Activated naive CD8-positive, alpha-beta T cell (primary cell): ENCODE data around the gene CYTH1.

Experiments
- H3K27ac Mint-ChIP-seq: one replicate; pipeline ENCODE4 v1.8.0; 2021; ENCODE audit warnings: mixed read lengths
- H3K27me3 Mint-ChIP-seq: one replicate; pipeline ENCODE4 v1.8.0; 2021; ENCODE audit warnings: mixed read lengths
- H3K36me3 Mint-ChIP-seq: one replicate; pipeline ENCODE4 v1.8.0; 2021; ENCODE audit warnings: mixed read lengths
- H3K4me1 Mint-ChIP-seq: one replicate; pipeline ENCODE4 v1.8.0; 2021; ENCODE audit warnings: low read depth, mixed read lengths
- H3K4me3 Mint-ChIP-seq: one replicate; pipeline ENCODE4 v1.8.0; 2021; ENCODE audit warnings: mild to moderate bottlenecking, mixed read lengths
- H3K9me3 Mint-ChIP-seq: one replicate; pipeline ENCODE4 v1.8.0; 2021; ENCODE audit warnings: low read depth, mixed read lengths

The CYTH1 gene

GRCh38 chr17:78717431-78717980, 64.6 kb downstream of the CYTH1 start:
- no peaks in the 10 kb centered on the region for H3K27me3 Mint-ChIP-seq
- peak overlapping the region; percentile 95 for H3K27ac Mint-ChIP-seq
- H3K9me3 Mint-ChIP-seq, result no peaks in the 10 kb centered on the region
- H3K4me3 Mint-ChIP-seq, result peak overlapping the region; percentile 74
- peaks cover 90% of the 10 kb centered on the region for H3K4me1 Mint-ChIP-seq
- no peaks in the 10 kb centered on the region for H3K36me3 Mint-ChIP-seq

GRCh38 chr17:78716814-78717393, 65.2 kb downstream of the CYTH1 start:
- Mint-ChIP-seq H3K4me1 (peaks cover 89% of the 10 kb centered on the region), H3K27me3 (no peaks in the 10 kb centered on the region), H3K36me3 (no peaks in the 10 kb centered on the region)

GRCh38 chr17:78716292-78716691, 65.8 kb downstream of the CYTH1 start:
- H3K36me3 Mint-ChIP-seq, result no peaks in the 10 kb centered on the region
- H3K27me3 Mint-ChIP-seq, result no peaks in the 10 kb centered on the region
- H3K9me3 Mint-ChIP-seq, result no peaks in the 10 kb centered on the region
- peak overlapping the region; percentile 74 for H3K4me3 Mint-ChIP-seq
- peak overlapping the region; percentile 95 for H3K27ac Mint-ChIP-seq
- H3K4me1 Mint-ChIP-seq, result peaks cover 89% of the 10 kb centered on the region

More at GRCh38 chr17:78716814-78717393, 65.2 kb downstream of the CYTH1 start:
- H3K4me3 Mint-ChIP-seq, result peak overlapping the region; percentile 74
- no peaks in the 10 kb centered on the region for H3K9me3 Mint-ChIP-seq
- H3K27ac Mint-ChIP-seq, result peak overlapping the region; percentile 95

GRCh38 chr17:78715876-78716275, 66.2 kb downstream of the CYTH1 start:
- no peaks in the 10 kb centered on the region for H3K36me3 Mint-ChIP-seq
- no peaks in the 10 kb centered on the region for H3K9me3 Mint-ChIP-seq
- peak overlapping the region; percentile 95 for H3K27ac Mint-ChIP-seq
- peaks cover 87% of the 10 kb centered on the region for H3K4me1 Mint-ChIP-seq
- no peaks in the 10 kb centered on the region for H3K27me3 Mint-ChIP-seq
- peak overlapping the region; percentile 74 for H3K4me3 Mint-ChIP-seq

GRCh38 chr17:78715000-78715771, 66.9 kb downstream of the CYTH1 start:
- peak overlapping the region; percentile 95 for H3K27ac Mint-ChIP-seq
- H3K36me3 Mint-ChIP-seq, result no peaks in the 10 kb centered on the region
- H3K4me3 Mint-ChIP-seq, result peak overlapping the region; percentile 74
- peaks cover 91% of the 10 kb centered on the region for H3K4me1 Mint-ChIP-seq
- H3K9me3 Mint-ChIP-seq, result no peaks in the 10 kb centered on the region
- no peaks in the 10 kb centered on the region for H3K27me3 Mint-ChIP-seq

GRCh38 chr17:78714534-78714933, 67.5 kb downstream of the CYTH1 start:
- Mint-ChIP-seq H3K4me1 (peaks cover 91% of the 10 kb centered on the region), H3K27ac (peak overlapping the region; percentile 95), H3K36me3 (no peaks in the 10 kb centered on the region), H3K4me3 (peak overlapping the region; percentile 62), H3K27me3 (no peaks in the 10 kb centered on the region), H3K9me3 (no peaks in the 10 kb centered on the region)

- Mint-ChIP-seq H3K27ac (peak overlapping the region; percentile 86), H3K4me1 (peaks cover 85% of the 10 kb centered on the region), H3K9me3 (no peaks in the 10 kb centered on the region), H3K27me3 (no peaks in the 10 kb centered on the region), H3K4me3 (no peak overlapping the region), H3K36me3 (no peaks in the 10 kb centered on the region)
Measured at GRCh38 chr17:78712043-78712442, 70.0 kb downstream of the CYTH1 start.

GRCh38 chr17:78710607-78711006, 71.5 kb downstream of the CYTH1 start:
- no peaks in the 10 kb centered on the region for H3K36me3 Mint-ChIP-seq
- H3K9me3 Mint-ChIP-seq, result no peaks in the 10 kb centered on the region
- peak overlapping the region; percentile 49 for H3K4me3 Mint-ChIP-seq
- peak overlapping the region; percentile 88 for H3K27ac Mint-ChIP-seq
- no peaks in the 10 kb centered on the region for H3K27me3 Mint-ChIP-seq
- H3K4me1 Mint-ChIP-seq, result peaks cover 79% of the 10 kb centered on the region

GRCh38 chr17:78709751-78710181, 72.3 kb downstream of the CYTH1 start:
- Mint-ChIP-seq H3K4me3 (peak overlapping the region; percentile 78), H3K4me1 (peaks cover 76% of the 10 kb centered on the region), H3K27me3 (no peaks in the 10 kb centered on the region), H3K9me3 (no peaks in the 10 kb centered on the region), H3K36me3 (no peaks in the 10 kb centered on the region), H3K27ac (peak overlapping the region; percentile 88)

- H3K36me3 Mint-ChIP-seq, result no peaks in the 10 kb centered on the region
Measured at GRCh38 chr17:78709119-78709681, 72.9 kb downstream of the CYTH1 start.

GRCh38 chr17:78708510-78708973, 73.5 kb downstream of the CYTH1 start:
- Mint-ChIP-seq H3K27ac (peak overlapping the region; percentile 88), H3K4me3 (peak overlapping the region; percentile 78), H3K4me1 (peaks cover 70% of the 10 kb centered on the region), H3K27me3 (no peaks in the 10 kb centered on the region), H3K36me3 (no peaks in the 10 kb centered on the region), H3K9me3 (no peaks in the 10 kb centered on the region)

More at GRCh38 chr17:78709119-78709681, 72.9 kb downstream of the CYTH1 start:
- no peaks in the 10 kb centered on the region for H3K27me3 Mint-ChIP-seq
- peak overlapping the region; percentile 78 for H3K4me3 Mint-ChIP-seq
- H3K27ac Mint-ChIP-seq, result peak overlapping the region; percentile 88
- peaks cover 75% of the 10 kb centered on the region for H3K4me1 Mint-ChIP-seq
- H3K9me3 Mint-ChIP-seq, result no peaks in the 10 kb centered on the region

- H3K9me3 Mint-ChIP-seq, result no peaks in the 10 kb centered on the region
- no peak overlapping the region for H3K27ac Mint-ChIP-seq
- H3K4me3 Mint-ChIP-seq, result no peak overlapping the region
- H3K27me3 Mint-ChIP-seq, result no peaks in the 10 kb centered on the region
- no peaks in the 10 kb centered on the region for H3K36me3 Mint-ChIP-seq
- H3K4me1 Mint-ChIP-seq, result peaks cover 64% of the 10 kb centered on the region
Measured at GRCh38 chr17:78707923-78708322, 74.2 kb downstream of the CYTH1 start.

- H3K27me3 Mint-ChIP-seq, result no peaks in the 10 kb centered on the region
- no peaks in the 10 kb centered on the region for H3K36me3 Mint-ChIP-seq
- no peaks in the 10 kb centered on the region for H3K9me3 Mint-ChIP-seq
- no peak overlapping the region for H3K4me3 Mint-ChIP-seq
- H3K27ac Mint-ChIP-seq, result peak overlapping the region; percentile 75
- H3K4me1 Mint-ChIP-seq, result peaks cover 57% of the 10 kb centered on the region
Measured at GRCh38 chr17:78707016-78707415, 75.1 kb downstream of the CYTH1 start.

- Mint-ChIP-seq H3K27me3 (no peaks in the 10 kb centered on the region), H3K27ac (peak overlapping the region; percentile 75), H3K9me3 (no peaks in the 10 kb centered on the region), H3K4me1 (peaks cover 51% of the 10 kb centered on the region), H3K4me3 (no peak overlapping the region), H3K36me3 (peaks cover 2% of the 10 kb centered on the region)
Measured at GRCh38 chr17:78706271-78706915, 75.7 kb downstream of the CYTH1 start.
